Measurements from ENCODE around the gene CDC26. TPM values are rescaled to one million over a fixed set of nuclear protein-coding genes. Genes with fewer than 3 reads are reported as not detected.

CDC26 gene
- total and polyA plus RNA-seq, 7 donors = 33.8 to 74.5 (median 64.9) TPM

- WGBS, 2 donors = 34 to 62% methylated on average over 3 of the region's 3 CpGs
- intact Hi-C loops (cut with DNase I) = loop anchor here (2.0 kb wide), 1 partner anchor 90 kb away; the partner anchor contains the start of gene ALAD
- no peak overlapping the region for H3K4me3 ChIP-seq
Measured at GRCh38 chr9:113310538-113310937, 35.2 kb upstream of the CDC26 start.

DNA sequence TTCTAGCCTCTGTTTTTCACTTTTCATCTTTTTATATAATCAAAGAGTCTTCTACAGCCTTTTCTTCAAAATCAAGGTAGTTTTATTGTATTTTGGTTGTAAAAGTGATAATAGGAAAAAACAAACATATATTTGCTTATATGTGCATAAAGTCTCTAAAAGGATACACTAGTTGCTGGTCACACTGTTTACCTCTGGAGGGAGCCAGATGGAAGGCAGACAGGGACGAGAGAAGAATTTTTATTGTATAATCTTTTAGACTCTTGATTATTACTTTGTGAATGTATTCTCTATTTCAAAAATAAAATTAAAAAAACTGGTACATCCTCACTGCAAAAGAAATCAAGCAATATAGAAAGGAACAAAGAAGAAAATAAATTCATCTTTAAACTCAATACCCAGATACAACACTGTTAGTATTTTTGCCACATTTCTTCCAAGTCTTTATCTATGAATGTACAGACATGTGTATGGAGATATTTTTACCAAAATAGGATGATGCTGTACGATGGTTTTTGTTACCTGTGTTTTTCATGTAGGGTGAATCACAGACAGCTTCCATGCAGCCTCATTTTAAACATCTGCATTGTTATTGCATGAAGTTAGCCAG is 33.9 kb upstream of the CDC26 start:
- Histone ChIP-seq H3K4me1 (peaks cover 0 to 6% (median 2%) of the 10 kb centered on the region in 4 donors), H3K27ac (no peak overlapping the region), H3K27me3 (no peaks in the 10 kb centered on the region), H3K36me3 (no peaks in the 10 kb centered on the region), H3K4me3 (no peak overlapping the region), H3K9me3 (no peaks in the 10 kb centered on the region)
- TF ChIP-seq POLR2A (IDR thresholded peaks at IDR 0.05) (no peak), EP300 (IDR thresholded peaks at IDR 0.05) (no peak), POLR2AphosphoS5 (IDR thresholded peaks at IDR 0.05) (no peak), CTCF (IDR thresholded peaks at IDR 0.05) (peak in 3 of 4 experiments; percentile 41 to 64 (median 44))
- intact Hi-C loops (cut with DNase I) = no loop called here
- no peak for DNase-seq
- WGBS, 2 donors = 4 to 11% methylated on average over 2 of the region's 2 CpGs

More at GRCh38 chr9:113310538-113310937, 35.2 kb upstream of the CDC26 start:
- TF ChIP-seq POLR2A (IDR thresholded peaks at IDR 0.05) (no peak), EP300 (IDR thresholded peaks at IDR 0.05) (no peak), POLR2AphosphoS5 (IDR thresholded peaks at IDR 0.05) (no peak), CTCF (IDR thresholded peaks at IDR 0.05) (no peak)
- Histone ChIP-seq H3K4me1 (peaks cover 0 to 6% (median 2%) of the 10 kb centered on the region in 4 donors), H3K27ac (peak overlapping the region in 1 of 4 donors; percentile 10), H3K9me3 (no peaks in the 10 kb centered on the region), H3K27me3 (no peaks in the 10 kb centered on the region), H3K36me3 (no peaks in the 10 kb centered on the region)
- DNase-seq = no peak

DNA sequence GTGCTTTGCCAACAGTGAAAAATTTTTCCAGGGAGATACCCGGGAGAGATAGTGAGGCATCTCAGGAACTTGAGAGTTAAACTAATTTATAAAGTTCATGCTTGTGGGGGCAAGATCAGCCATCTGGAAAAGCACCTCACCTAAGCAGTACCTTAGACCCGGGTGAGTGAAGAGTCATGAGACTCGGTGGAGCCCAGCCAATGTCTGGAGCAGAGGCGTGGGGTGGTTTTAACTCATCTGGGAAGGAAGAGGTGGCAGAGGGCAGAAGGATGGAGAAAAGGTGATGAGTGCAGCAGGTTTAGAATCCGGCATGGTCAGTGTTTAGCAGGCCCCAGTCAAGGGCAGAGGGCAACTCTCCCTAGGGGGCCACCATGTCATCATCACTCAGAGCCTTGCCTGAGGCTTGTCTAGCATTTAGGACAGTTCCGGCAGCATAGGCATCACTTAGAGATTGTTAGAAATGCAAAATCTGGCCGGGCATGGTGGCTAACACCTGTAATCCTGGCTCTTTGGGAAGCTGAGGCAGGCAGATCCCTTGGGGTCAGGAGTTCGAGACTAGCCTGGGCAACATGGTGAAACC is 32.1 kb upstream of the CDC26 start:
- Histone ChIP-seq H3K4me1 (peaks cover 0 to 6% (median 2%) of the 10 kb centered on the region in 4 donors), H3K9me3 (no peaks in the 10 kb centered on the region), H3K27me3 (no peaks in the 10 kb centered on the region), H3K4me3 (no peak overlapping the region), H3K36me3 (no peaks in the 10 kb centered on the region), H3K27ac (no peak overlapping the region)
- no peak for DNase-seq
- intact Hi-C loops (cut with DNase I) = no loop called here
- WGBS, 2 donors = 73 to 77% methylated on average over 8 of the region's 8 CpGs
- TF ChIP-seq CTCF (IDR thresholded peaks at IDR 0.05) (no peak), POLR2A (IDR thresholded peaks at IDR 0.05) (no peak), EP300 (IDR thresholded peaks at IDR 0.05) (no peak), POLR2AphosphoS5 (IDR thresholded peaks at IDR 0.05) (no peak)

DNA sequence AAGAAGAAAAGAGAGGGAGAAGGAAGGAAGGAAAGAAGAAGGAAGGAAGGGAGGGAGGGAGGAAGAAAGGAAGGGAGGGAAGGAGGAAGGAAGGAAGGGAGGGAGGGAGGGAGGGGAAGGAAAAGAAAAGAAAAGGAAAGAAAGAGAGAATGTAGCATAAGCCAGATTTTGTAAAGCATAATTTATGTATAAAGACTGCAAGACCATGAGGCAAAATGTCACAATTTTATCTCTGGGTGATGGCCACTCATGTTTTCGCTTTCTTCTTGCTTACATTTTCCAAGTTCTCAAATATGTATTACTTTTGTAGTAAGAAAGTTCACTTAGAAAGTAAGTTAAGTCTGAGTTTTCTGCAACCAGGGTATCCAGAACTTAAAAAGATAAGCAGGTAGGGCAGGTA is 31.2 kb upstream of the CDC26 start:
- no peak overlapping the region for H3K27ac ChIP-seq
- no peaks in the 10 kb centered on the region for H3K36me3 ChIP-seq
- TF ChIP-seq CTCF (IDR thresholded peaks at IDR 0.05) (no peak), POLR2A (IDR thresholded peaks at IDR 0.05) (no peak), POLR2AphosphoS5 (IDR thresholded peaks at IDR 0.05) (no peak), EP300 (IDR thresholded peaks at IDR 0.05) (no peak)
- H3K4me3 ChIP-seq = no peak overlapping the region
- no peak for DNase-seq
- H3K4me1 ChIP-seq = peaks cover 0 to 6% (median 2%) of the 10 kb centered on the region in 4 donors
- H3K9me3 ChIP-seq = no peaks in the 10 kb centered on the region
- intact Hi-C loops (cut with DNase I) = no loop called here
- 93 to 94% methylated on average over 1 of the region's 1 CpG for WGBS, 2 donors
- H3K27me3 ChIP-seq = no peaks in the 10 kb centered on the region
